ENCODE data around the gene MPZL2.

- no peak for TF ChIP-seq POLR2A (IDR thresholded peaks at IDR 0.05)
- no peak for TF ChIP-seq CTCF (IDR thresholded peaks at IDR 0.05)
Measured at GRCh38 chr11:118234833-118235232, 29.3 kb downstream of the MPZL2 start.

Data from transverse colon (tissue), 3 donors.